Right lobe of liver (tissue), 6 donors: ENCODE data around the gene KCNMA1. TPM values are rescaled to one million over a fixed set of nuclear protein-coding genes. Genes with fewer than 3 reads are reported as not detected.

ENCODE experiments used
- ATAC-seq, 4 donors: fragments of 200-7000 bp; cut with Tn5 transposase; one replicate each; pipeline ENCODE4 v1.9.1; 2020; ENCODE audit warnings: mild to moderate bottlenecking in 4 of 4, moderate library complexity in 4 of 4
- DNase-seq, 3 donors: peaks; one replicate each; pipeline ENCODE4 v3.0.0-alpha.2; 2020
- H3K27ac ChIP-seq, 3 donors: fragments of 200-600 bp; one replicate each; pipeline ENCODE4 v1.8.0; 2022
- H3K27me3 ChIP-seq, 2 donors: fragments of 200-600 bp; one replicate each; pipeline ENCODE4 v1.8.0; 2022
- H3K36me3 ChIP-seq, 4 donors: fragments of 200-600 bp; sonication (generic) in 1 of 4; one replicate each; pipeline versions ENCODE4 v1.5.1 to v1.8.0; 2017 to 2022; ENCODE audit warnings: control low read depth in 1 of 4
- H3K4me1 ChIP-seq, 4 donors: fragments of 200-600 bp; sonication (generic) in 1 of 4; one replicate each; pipeline versions ENCODE4 v1.5.1 to v1.8.0; 2017 to 2022; ENCODE audit warnings: control low read depth in 1 of 4
- H3K4me3 ChIP-seq, 3 donors: fragments of 200-600 bp; one replicate each; pipeline ENCODE4 v1.8.0; 2022
- H3K9me3 ChIP-seq, 4 donors: fragments of 200-600 bp; sonication (generic) in 1 of 4; one replicate each; pipeline versions ENCODE4 v1.5.1 to v1.8.0; 2017 to 2022; ENCODE audit warnings: control low read depth in 1 of 4
- POLR2A ChIP-seq: fragments of 450-650 bp; IDR thresholded peaks from one replicate; pipeline ENCODE4 v1.6.1; 2017; ENCODE audit warnings: antibody characterized with exemption, mild to moderate bottlenecking
- WGBS: methylation state at CpG from one replicate; pipeline ENCODE4 v1.1.6; 2018; ENCODE audit warnings: low coverage, low lambda C conversion rate; ENCODE audit not compliant: insufficient coverage; ENCODE audit errors: missing lambda C conversion rate; 5-methylcytosine and 5-hydroxymethylcytosine counted together
- intact Hi-C, 2 donors: fragments of 100-400 bp; cut with DNase I; formaldehyde crosslinking; loops; one replicate each; pipeline versions ENCODE4 v1.11.2 to v1.14.1; 2022
- total RNA-seq, 6 experiments: library from RNA; depleted of rRNA in 2 of 6; stranded (reverse); fragments of >200 nt in 2 of 6; fragmentation: NEBNext Ultra II Directional in 3 of 6; extraction: Animal tissue kit (Norgen Biotek cat#: 25700) in 3 of 6; gene quantifications; one replicate each; pipeline versions ENCODE4 v1.1.0 to v1.2.4, GENCODE V29; 2016 to 2023
- TF ChIP-seq, protein P1 (sequence below), 4 donors: fragments of 200-600 bp in 3 of 4; fragments of 450-650 bp in 1 of 4; IDR thresholded peaks; one replicate each; pipeline versions ENCODE4 v1.5.1 to v1.8.0; 2016 to 2022; ENCODE audit warnings: antibody characterized with exemption in 4 of 4, mild to moderate bottlenecking in 2 of 4
- donor health status: DM: no; HTN: yes; CAD: no.
- donor health status: DM: no; HTN: no; CAD: no.
- donor health status: DM: no; HTN: no; CAD: no.
- donor health status: DM: no; HTN: yes; CAD: no.
- donor health status: DM: no; HTN: yes; CAD: no.

The KCNMA1 gene
- total RNA-seq, 6 experiments from 2014 or later = 5.7 to 48.0 (median 15.1) TPM

DNA sequence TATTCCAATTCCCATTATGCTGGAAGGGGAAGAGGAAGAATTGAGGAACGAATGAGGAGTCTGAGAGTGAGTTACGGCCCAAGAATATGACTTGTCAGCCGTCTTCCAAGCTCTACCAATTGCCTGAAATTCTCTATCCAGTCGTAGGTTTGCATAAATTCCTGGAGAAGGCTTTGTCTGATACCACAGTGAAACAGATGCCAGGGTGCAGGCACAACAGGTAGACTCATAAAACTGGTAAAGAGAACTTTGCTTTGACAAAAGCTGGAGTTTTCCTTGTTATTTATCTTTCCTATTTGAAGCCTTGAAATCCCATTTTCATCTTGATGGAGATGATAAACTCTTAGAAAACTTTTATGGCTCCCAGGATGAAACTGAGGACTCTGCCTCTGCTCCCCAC is 251.2 kb downstream of the KCNMA1 start:
- Histone ChIP-seq H3K27ac (no peak overlapping the region), H3K9me3 (no peaks in the 10 kb centered on the region), H3K4me3 (no peak overlapping the region), H3K36me3 (no peaks in the 10 kb centered on the region), H3K4me1 (peaks cover 0 to 5% (median 1%) of the 10 kb centered on the region in 4 donors), H3K27me3 (no peaks in the 10 kb centered on the region)
- no peak for TF ChIP-seq POLR2A
- TF ChIP-seq, protein P1, sequence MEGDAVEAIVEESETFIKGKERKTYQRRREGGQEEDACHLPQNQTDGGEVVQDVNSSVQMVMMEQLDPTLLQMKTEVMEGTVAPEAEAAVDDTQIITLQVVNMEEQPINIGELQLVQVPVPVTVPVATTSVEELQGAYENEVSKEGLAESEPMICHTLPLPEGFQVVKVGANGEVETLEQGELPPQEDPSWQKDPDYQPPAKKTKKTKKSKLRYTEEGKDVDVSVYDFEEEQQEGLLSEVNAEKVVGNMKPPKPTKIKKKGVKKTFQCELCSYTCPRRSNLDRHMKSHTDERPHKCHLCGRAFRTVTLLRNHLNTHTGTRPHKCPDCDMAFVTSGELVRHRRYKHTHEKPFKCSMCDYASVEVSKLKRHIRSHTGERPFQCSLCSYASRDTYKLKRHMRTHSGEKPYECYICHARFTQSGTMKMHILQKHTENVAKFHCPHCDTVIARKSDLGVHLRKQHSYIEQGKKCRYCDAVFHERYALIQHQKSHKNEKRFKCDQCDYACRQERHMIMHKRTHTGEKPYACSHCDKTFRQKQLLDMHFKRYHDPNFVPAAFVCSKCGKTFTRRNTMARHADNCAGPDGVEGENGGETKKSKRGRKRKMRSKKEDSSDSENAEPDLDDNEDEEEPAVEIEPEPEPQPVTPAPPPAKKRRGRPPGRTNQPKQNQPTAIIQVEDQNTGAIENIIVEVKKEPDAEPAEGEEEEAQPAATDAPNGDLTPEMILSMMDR (IDR thresholded peaks at IDR 0.05) = no peak
- WGBS = 80% methylated on average over 4 of the region's 4 CpGs
- no peak for DNase-seq
- no peak for ATAC-seq
- intact Hi-C loops = loop anchor here in 1 of 2 donors (5.0 kb wide), 1 partner anchor 256 kb away; no protein-coding TSS in a partner anchor

DNA sequence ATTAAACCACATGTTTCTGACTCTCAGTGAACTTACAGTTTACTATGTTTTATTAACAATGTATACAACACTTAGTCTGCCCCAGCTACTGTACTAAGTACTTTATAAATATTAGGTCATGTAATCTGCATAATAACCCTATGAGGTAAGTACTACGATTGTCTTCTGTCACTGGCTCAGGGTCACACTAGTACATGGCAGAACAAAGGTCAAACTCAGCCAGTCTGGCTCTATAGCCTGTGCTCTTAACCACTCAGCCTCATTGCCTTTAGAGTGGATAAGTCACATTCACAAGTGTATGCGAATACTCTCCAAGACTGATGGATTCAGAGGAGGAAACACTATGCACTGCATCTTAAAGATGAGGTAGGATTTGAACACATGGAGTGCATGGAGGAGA is 252.3 kb downstream of the KCNMA1 start:
- intact Hi-C loops = loop anchor here in 1 of 2 donors (5.0 kb wide), 1 partner anchor 257 kb away; no protein-coding TSS in a partner anchor
- no peaks in the 10 kb centered on the region for H3K27me3 ChIP-seq
- no peak overlapping the region for H3K4me3 ChIP-seq
- 64% methylated on average over 2 of the region's 2 CpGs for WGBS
- no peaks in the 10 kb centered on the region for H3K9me3 ChIP-seq
- TF ChIP-seq, protein P1 (IDR thresholded peaks at IDR 0.05) = no peak
- no peak for TF ChIP-seq POLR2A
- peak in 2 of 4 donors; percentile 49 to 75 for ATAC-seq
- H3K36me3 ChIP-seq = no peaks in the 10 kb centered on the region
- H3K4me1 ChIP-seq = peaks cover 0 to 12% (median 2%) of the 10 kb centered on the region in 4 donors
- DNase-seq = no peak
- no peak overlapping the region for H3K27ac ChIP-seq

DNA sequence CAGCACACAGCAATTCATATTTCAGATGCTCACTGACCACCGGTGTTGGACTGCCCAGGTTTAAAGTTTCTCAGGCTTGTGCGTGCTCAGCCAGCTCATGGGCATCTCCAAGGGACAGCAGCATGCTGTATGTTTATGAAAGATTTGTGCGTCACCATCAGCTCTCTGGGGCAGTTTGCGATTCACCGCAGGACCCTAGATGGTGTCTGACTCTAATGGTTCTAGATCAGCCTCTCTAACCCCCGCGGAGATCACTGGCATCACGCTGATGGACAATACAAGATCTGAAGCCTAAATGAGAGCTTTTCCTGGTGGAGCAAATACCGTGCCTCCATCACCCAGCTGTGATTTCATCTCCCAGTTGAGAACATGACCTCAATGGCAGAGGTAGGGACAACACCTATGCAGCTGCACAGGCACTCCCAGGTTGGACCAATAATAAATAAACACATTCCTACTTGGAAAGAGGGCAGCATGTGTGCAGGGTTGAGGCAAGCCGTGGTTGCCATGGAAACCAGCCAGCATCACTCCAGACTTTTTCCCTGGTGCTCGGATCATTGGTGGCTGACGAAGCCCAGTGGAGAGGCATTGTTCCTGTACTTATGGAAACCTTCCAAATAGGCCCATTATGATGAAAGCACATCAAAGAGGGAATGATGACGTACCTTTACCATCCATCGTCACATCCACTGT is 253.6 kb downstream of the KCNMA1 start:
- ATAC-seq = no peak
- TF ChIP-seq POLR2A = no peak
- TF ChIP-seq, protein P1 (IDR thresholded peaks at IDR 0.05) = no peak
- H3K27ac ChIP-seq = no peak overlapping the region
- DNase-seq = no peak
- H3K27me3 ChIP-seq = no peaks in the 10 kb centered on the region
- no peaks in the 10 kb centered on the region for H3K36me3 ChIP-seq
- peaks cover 0 to 20% (median 2%) of the 10 kb centered on the region in 4 donors for H3K4me1 ChIP-seq
- intact Hi-C loops = no loop called here
- no peaks in the 10 kb centered on the region for H3K9me3 ChIP-seq
- 88% methylated on average over 11 of the region's 14 CpGs for WGBS
- H3K4me3 ChIP-seq = no peak overlapping the region

DNA sequence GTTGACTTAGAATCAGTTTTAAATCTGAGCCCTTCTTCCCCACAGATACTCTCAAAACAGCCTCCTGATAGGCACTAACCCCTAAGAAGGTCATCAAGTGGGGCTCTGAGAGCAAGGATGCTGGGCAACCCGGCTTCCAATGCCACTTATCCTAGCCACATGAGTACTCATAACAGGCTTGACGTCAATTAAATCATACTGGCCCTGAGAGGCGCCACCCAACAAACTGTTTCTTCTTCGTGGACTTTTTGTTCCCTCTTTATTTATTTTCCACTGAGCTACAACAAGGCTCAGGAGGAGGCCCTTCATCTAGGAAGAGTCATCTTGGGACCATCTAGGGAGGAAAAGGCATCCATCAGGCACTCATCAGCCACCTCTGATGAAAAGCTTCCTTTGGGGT is 255.9 kb downstream of the KCNMA1 start:
- intact Hi-C loops = no loop called here
- ATAC-seq = no peak

More for the DNA sequence above, 255.9 kb downstream of the KCNMA1 start:
- H3K9me3 ChIP-seq = no peaks in the 10 kb centered on the region
- H3K4me1 ChIP-seq = peaks cover 0 to 42% (median 12%) of the 10 kb centered on the region in 4 donors
- no peaks in the 10 kb centered on the region for H3K27me3 ChIP-seq
- TF ChIP-seq, protein P1 (IDR thresholded peaks at IDR 0.05) = no peak
- H3K36me3 ChIP-seq = no peaks in the 10 kb centered on the region
- WGBS = 95% methylated on average over 4 of the region's 4 CpGs
- DNase-seq = no peak
- no peak overlapping the region for H3K27ac ChIP-seq
- H3K4me3 ChIP-seq = no peak overlapping the region
